HepG2 (cell line): ENCODE results near the gene ABCA8. TPM values are rescaled to one million over a fixed set of nuclear protein-coding genes. Genes with fewer than 3 reads are reported as not detected.

Source experiments
- AFF4 ChIP-seq: sonication (generic); formaldehyde crosslinking; IDR thresholded peaks from 2 replicates; pipeline ENCODE4 v1.4.0; 2020; ENCODE audit warnings: missing genetic modification reagents
- CEBPG ChIP-seq: IDR thresholded peaks from 2 replicates; pipeline ENCODE4 v1.6.1; 2016
- EP300 ChIP-seq, 3 experiments: sonication (generic) in 1 of 3; formaldehyde crosslinking in 1 of 3; IDR thresholded peaks; 2 replicates each; pipeline versions ENCODE4 v1.5.1 to v1.6.1; 2011 to 2020; ENCODE audit warnings: low read depth in 2 of 3, low read length in 2 of 3, borderline replicate concordance in 1 of 3, improper control_type of control experiment in 1 of 3, mild to moderate bottlenecking in 1 of 3, missing genetic modification reagents in 1 of 3, moderate library complexity in 1 of 3
- HDAC2 ChIP-seq: sonication (generic); formaldehyde crosslinking; IDR thresholded peaks from 2 replicates; pipeline ENCODE4 v1.4.0; 2020; ENCODE audit warnings: missing genetic modification reagents
- HOXA5 ChIP-seq: sonication (generic); formaldehyde crosslinking; IDR thresholded peaks from 2 replicates; pipeline ENCODE4 v1.4.0; 2020; ENCODE audit warnings: missing genetic modification reagents
- KDM1A ChIP-seq: IDR thresholded peaks from 2 replicates; pipeline ENCODE4 v1.6.1; 2016; ENCODE audit warnings: missing compliant biosample characterization
- KLF16 ChIP-seq, 2 experiments: sonication (generic) in 1 of 2; formaldehyde crosslinking in 1 of 2; IDR thresholded peaks; 2 replicates each; pipeline versions ENCODE4 v1.6.1 to v1.8.0; 2016 to 2023; ENCODE audit warnings: missing genetic modification reagents in 2 of 2, missing compliant biosample characterization in 1 of 2
- NFKBIZ ChIP-seq: IDR thresholded peaks from 2 replicates; pipeline ENCODE4 v1.6.1; 2018; ENCODE audit warnings: missing genetic modification reagents, missing compliant biosample characterization
- PRDM4 ChIP-seq: sonication (generic); formaldehyde crosslinking; IDR thresholded peaks from 2 replicates; pipeline ENCODE4 v1.9.0; 2021; ENCODE audit warnings: missing genetic modification reagents, borderline replicate concordance
- RARA ChIP-seq: IDR thresholded peaks from 2 replicates; pipeline ENCODE4 v1.6.1; 2016; ENCODE audit warnings: missing genetic modification reagents, missing compliant biosample characterization
- RBFOX2 ChIP-seq: fragments of 200-400 bp; formaldehyde crosslinking; IDR thresholded peaks from 2 replicates; pipeline ENCODE4 v1.6.1; 2017; ENCODE audit warnings: low read depth, mild to moderate bottlenecking, low read length
- RCOR2 ChIP-seq: IDR thresholded peaks from 2 replicates; pipeline ENCODE4 v1.6.1; 2016; ENCODE audit warnings: missing biosample characterization, missing genetic modification reagents
- SMC3 ChIP-seq: IDR thresholded peaks from 2 replicates; pipeline ENCODE4 v1.6.1; 2011; ENCODE audit warnings: low read length, improper control_type of control experiment
- SOX6 ChIP-seq, 2 experiments: fragments of 450-650 bp in 1 of 2; sonication (generic) in 1 of 2; formaldehyde crosslinking in 1 of 2; IDR thresholded peaks; 2 replicates each; pipeline versions ENCODE4 v1.4.0 to v1.6.1; 2017 to 2020; ENCODE audit warnings: antibody characterized with exemption in 1 of 2, mild to moderate bottlenecking in 1 of 2, missing genetic modification reagents in 1 of 2
- WIZ ChIP-seq: sonication (generic); formaldehyde crosslinking; IDR thresholded peaks from 2 replicates; pipeline ENCODE4 v1.5.1; 2020; ENCODE audit warnings: mild to moderate bottlenecking, missing genetic modification reagents
- ZFP91 ChIP-seq: sonication (generic); formaldehyde crosslinking; IDR thresholded peaks from 2 replicates; pipeline ENCODE4 v1.9.0; 2022; ENCODE audit warnings: missing genetic modification reagents, mild to moderate bottlenecking, borderline replicate concordance
- ZNF501 ChIP-seq: sonication (generic); formaldehyde crosslinking; IDR thresholded peaks from 2 replicates; pipeline ENCODE4 v1.5.1; 2020; ENCODE audit warnings: mild to moderate bottlenecking, moderate library complexity, missing genetic modification reagents
- ZNF572 ChIP-seq: sonication (generic); formaldehyde crosslinking; IDR thresholded peaks from 2 replicates; pipeline ENCODE4 v1.5.1; 2020; ENCODE audit warnings: mild to moderate bottlenecking, missing genetic modification reagents
- ZNF616 ChIP-seq: sonication (generic); formaldehyde crosslinking; IDR thresholded peaks from 2 replicates; pipeline ENCODE4 v1.5.0; 2020; ENCODE audit warnings: low read depth, mild to moderate bottlenecking, missing genetic modification reagents
- ZNF788 ChIP-seq: sonication (generic); formaldehyde crosslinking; IDR thresholded peaks from 2 replicates; pipeline ENCODE4 v1.5.0; 2020; ENCODE audit warnings: mild to moderate bottlenecking, missing genetic modification reagents, borderline replicate concordance
- ZNF792 ChIP-seq: IDR thresholded peaks from 2 replicates; pipeline ENCODE4 v1.6.1; 2016
- ZSCAN29 ChIP-seq: sonication (generic); formaldehyde crosslinking; conservative IDR thresholded peaks from 2 replicates; pipeline ENCODE4 v1.4.0; 2020; ENCODE audit warnings: mild to moderate bottlenecking, missing genetic modification reagents
- polyA plus RNA-seq, 8 experiments: library from polyadenylated mRNA; depleted of rRNA in 3 of 8; stranded (reverse) in 7 of 8; unstranded in 1 of 8; fragments of >200 nt; fragmentation: Illumina TruSeq in 4 of 8; extraction: Trizol in 4 of 8; gene quantifications; 2 replicates each; pipeline versions ENCODE4 v1.2.1 to v1.2.3, GENCODE V29; 2011 to 2016; ENCODE audit warnings: low read depth in 4 of 8, missing spikeins in 1 of 8, mixed read lengths in 1 of 8; ENCODE audit not compliant: insufficient read depth in 1 of 8
- total RNA-seq, 5 experiments: library from RNA; depleted of rRNA; stranded (reverse); fragments of >200 nt; fragmentation: Illumina TruSeq; extraction: Trizol; gene quantifications; 2 replicates each; pipeline ENCODE4 v1.2.3, GENCODE V29; 2016; ENCODE audit warnings: low read depth in 1 of 5

The ABCA8 gene
- total and polyA plus RNA-seq, 2 of the 13 experiments (the other 11 are each of a cell fraction or from before 2014, with no cell fraction given) = 0.05 to 0.18 TPM

- TF ChIP-seq WIZ (peak; percentile 82; the same call in 1 of the 2 replicates), AFF4 (CRISPR knock-in tag) (no peak; the same call in none of the 2 replicates), PRDM4 (no peak), ZNF501 (CRISPR knock-in tag) (peak; percentile 85), ZSCAN29 (peak; percentile 87), KLF16 (CRISPR knock-in tag; IDR thresholded peaks at IDR 0.05) (peak in 1 of 2 experiments; percentile 72; a peak in 1 of 4 replicates), ZNF572 (CRISPR knock-in tag) (no peak), RARA (CRISPR knock-in tag) (peak; percentile 67; the same call in 1 of the 2 replicates), ZNF792 (CRISPR knock-in tag) (peak; percentile 61; the same call in 1 of the 2 replicates), NFKBIZ (peak; percentile 67; the same call in 1 of the 2 replicates), ZFP91 (CRISPR knock-in tag) (peak; percentile 37), ZNF616 (CRISPR knock-in tag) (no peak), HOXA5 (CRISPR knock-in tag) (peak; percentile 30; the same call in 1 of the 2 replicates), EP300 (IDR thresholded peaks at IDR 0.05; ENCODE audit: low read depth in 2 of 2, low read length in 2 of 2) (peak; percentile 93 to 95), EP300 (CRISPR knock-in tag; IDR thresholded peaks at IDR 0.05; ENCODE audit: borderline replicate concordance) (peak; percentile 91; the same call in 1 of the 2 replicates), HDAC2 (CRISPR knock-in tag) (peak; percentile 86; the same call in 1 of the 2 replicates), RCOR2 (CRISPR knock-in tag) (peak; percentile 73; the same call in 1 of the 2 replicates), SOX6 (IDR thresholded peaks at IDR 0.05) (no peak), SOX6 (CRISPR knock-in tag; IDR thresholded peaks at IDR 0.05) (peak; percentile 93), CEBPG (CRISPR knock-in tag) (peak; percentile 97), ZNF788 (CRISPR knock-in tag) (peak; percentile 84; the same call in 1 of the 2 replicates), RBFOX2 (peak; percentile 77), KDM1A (CRISPR knock-in tag) (peak; percentile 77), SMC3 (peak; percentile 49)
Measured at GRCh38 chr17:68820825-68821481, 134.2 kb downstream of the ABCA8 start (continued).
